IMR-90 (cell line): ENCODE measurements around the gene SLC7A6. TPM values are rescaled to one million over a fixed set of nuclear protein-coding genes. Genes with fewer than 3 reads are reported as not detected.

Experiments used
- ATAC-seq: fragments of 200-7000 bp; cut with Tn5 transposase; 2 replicates; pipeline ENCODE4 v1.9.1; 2020; ENCODE audit warnings: low read depth, mild to moderate bottlenecking, moderate library complexity
- BruUV-seq: library from RNA; stranded (reverse); fragments of 400-500 nt; replicated peaks from 2 replicates; lab custom pipeline; 2021; lab: Mats Ljungman, UMichigan
- CTCF ChIA-PET: fragments of 300-600 bp; formaldehyde crosslinking; extraction: SDS; loops from one replicate; lab custom pipeline; 2021; ENCODE audit warnings: antibody characterized with exemption; lab: Yijun Ruan, JAX
- POLR2A ChIA-PET: fragments of 300-600 bp; sonication (Branson Sonifier 250); formaldehyde crosslinking; loops from one replicate; lab custom pipeline; 2022; ENCODE audit warnings: antibody characterized with exemption; ENCODE audit not compliant: unreplicated experiment; lab: Charles Lee
- DNase-seq: peaks from one replicate; pipeline ENCODE4 v3.0.0; 2013
- H2AFZ ChIP-seq: replicated peaks from 2 replicates; pipeline ENCODE3; 2013; ENCODE audit warnings: low read length, mild to moderate bottlenecking; ENCODE audit not compliant: poor library complexity
- H2AK5ac ChIP-seq: 2 replicates; pipeline ENCODE4 v1.6.1; 2013; ENCODE audit warnings: low read depth, low read length, inconsistent platforms
- H2AK9ac ChIP-seq: replicated peaks from 2 replicates; pipeline ENCODE3; 2013; ENCODE audit warnings: mild to moderate bottlenecking, low read depth, low read length, moderate library complexity; ENCODE audit not compliant: poor library complexity
- H2BK120ac ChIP-seq: 2 replicates; pipeline ENCODE4 v1.6.1; 2013; ENCODE audit warnings: low read depth, low read length, inconsistent platforms
- H2BK15ac ChIP-seq: 3 replicates; pipeline ENCODE4 v1.6.1; 2013; ENCODE audit warnings: low read depth, low read length, inconsistent platforms
- H2BK20ac ChIP-seq: 2 replicates; pipeline ENCODE4 v1.6.1; 2013; ENCODE audit warnings: low read depth, mild to moderate bottlenecking, inconsistent platforms, low read length, moderate library complexity
- H2BK5ac ChIP-seq: 2 replicates; pipeline ENCODE4 v1.6.1; 2013; ENCODE audit warnings: mild to moderate bottlenecking, low read depth, low read length, inconsistent platforms; ENCODE audit not compliant: poor library complexity, severe bottlenecking
- H3K14ac ChIP-seq: replicated peaks from 2 replicates; pipeline ENCODE4 v1.6.1; 2013; ENCODE audit warnings: low read depth, low read length, inconsistent platforms
- H3K18ac ChIP-seq: 2 replicates; pipeline ENCODE4 v1.6.1; 2013; ENCODE audit warnings: low read depth, low read length, control low read depth
- H3K23ac ChIP-seq: 2 replicates; pipeline ENCODE4 v1.6.1; 2013; ENCODE audit warnings: low read depth, low read length, inconsistent platforms
- H3K27ac ChIP-seq: 2 replicates; pipeline ENCODE4 v1.5.1; 2013; ENCODE audit warnings: mild to moderate bottlenecking, control low read depth, low read length; ENCODE audit not compliant: insufficient read depth
- H3K27me3 ChIP-seq: 2 replicates; pipeline ENCODE4 v1.6.1; 2013; ENCODE audit warnings: low read length; ENCODE audit not compliant: control insufficient read depth, insufficient read depth
- H3K36me3 ChIP-seq: 2 replicates; pipeline ENCODE4 v1.6.1; 2013; ENCODE audit warnings: low read length, mixed read lengths; ENCODE audit not compliant: control insufficient read depth, insufficient read depth
- H3K4ac ChIP-seq: 2 replicates; pipeline ENCODE4 v1.6.1; 2013; ENCODE audit warnings: low read depth, low read length, inconsistent platforms
- H3K4me1 ChIP-seq: 2 replicates; pipeline ENCODE4 v1.6.1; 2013; ENCODE audit warnings: low read length, mixed read lengths; ENCODE audit not compliant: control insufficient read depth, insufficient read depth
- H3K4me2 ChIP-seq: 2 replicates; pipeline ENCODE4 v1.6.1; 2013; ENCODE audit warnings: low read depth, mild to moderate bottlenecking, control low read depth, low read length, moderate library complexity
- H3K4me3 ChIP-seq: 2 replicates; pipeline ENCODE4 v1.5.1; 2013; ENCODE audit warnings: low read depth, mild to moderate bottlenecking, control low read depth, low read length, moderate library complexity; ENCODE audit not compliant: insufficient read depth
- H3K56ac ChIP-seq: 2 replicates; pipeline ENCODE4 v1.6.1; 2013; ENCODE audit warnings: low read length, inconsistent platforms; ENCODE audit not compliant: insufficient read depth; ENCODE audit errors: extremely low read depth
- H3K79me1 ChIP-seq, 2 experiments: 2 replicates each; pipeline ENCODE4 v1.6.1; 2013; ENCODE audit warnings: low read length in 2 of 2, inconsistent platforms in 1 of 2, low read depth in 1 of 2
- H3K9ac ChIP-seq: 2 replicates; pipeline ENCODE4 v1.6.1; 2013; ENCODE audit warnings: low read depth, low read length, control low read depth
- H3K9me1 ChIP-seq: 2 replicates; pipeline ENCODE4 v1.6.1; 2013; ENCODE audit warnings: low read length, inconsistent platforms; ENCODE audit not compliant: insufficient read depth
- H3K9me3 ChIP-seq: 2 replicates; pipeline ENCODE4 v1.6.1; 2013; ENCODE audit warnings: low read length; ENCODE audit not compliant: control insufficient read depth, insufficient read depth
- H4K20me1 ChIP-seq: 2 replicates; pipeline ENCODE4 v1.6.1; 2013; ENCODE audit warnings: low read length, inconsistent platforms; ENCODE audit not compliant: insufficient read depth
- H4K5ac ChIP-seq: 2 replicates; pipeline ENCODE4 v1.6.1; 2013; ENCODE audit warnings: mild to moderate bottlenecking, low read depth, low read length, control low read depth
- H4K8ac ChIP-seq, 2 experiments: 2 replicates each; pipeline ENCODE4 v1.6.1; 2013; ENCODE audit warnings: low read depth in 2 of 2, low read length in 2 of 2, control low read depth in 1 of 2, inconsistent platforms in 1 of 2
- H4K91ac ChIP-seq: 2 replicates; pipeline ENCODE4 v1.6.1; 2013; ENCODE audit warnings: low read depth, low read length, inconsistent platforms; ENCODE audit not compliant: insufficient read depth
- BHLHE40 ChIP-seq: fragments of 150-350 bp; IDR thresholded peaks from 2 replicates; pipeline ENCODE4 v1.6.1; 2016; ENCODE audit warnings: mild to moderate bottlenecking, low read depth, low read length
- CEBPB ChIP-seq: IDR thresholded peaks from 2 replicates; pipeline ENCODE4 v1.6.1; 2012; ENCODE audit warnings: low read depth, low read length, improper control_type of control experiment
- CHD1 ChIP-seq: IDR thresholded peaks from 2 replicates; pipeline ENCODE4 v1.6.1; 2012; ENCODE audit warnings: low read depth, low read length, improper control_type of control experiment
- FOS ChIP-seq: fragments of 150-350 bp; IDR thresholded peaks from 2 replicates; pipeline ENCODE4 v1.6.1; 2016; ENCODE audit warnings: low read depth, low read length
- MAFK ChIP-seq: IDR thresholded peaks from 2 replicates; pipeline ENCODE4 v1.6.1; 2012; ENCODE audit warnings: low read depth, low read length, improper control_type of control experiment
- MAZ ChIP-seq: IDR thresholded peaks from 2 replicates; pipeline ENCODE4 v1.6.1; 2012; ENCODE audit warnings: low read depth, mild to moderate bottlenecking, low read length, improper control_type of control experiment, moderate library complexity, borderline replicate concordance
- MXI1 ChIP-seq: IDR thresholded peaks from 2 replicates; pipeline ENCODE4 v1.6.1; 2012; ENCODE audit warnings: low read depth, mild to moderate bottlenecking, low read length, moderate library complexity, borderline replicate concordance
- NFE2L2 ChIP-seq: fragments of 150-350 bp; IDR thresholded peaks from 2 replicates; pipeline ENCODE4 v1.6.1; 2016; ENCODE audit warnings: low read depth, mild to moderate bottlenecking, low read length
- POLR2A ChIP-seq: IDR thresholded peaks from 2 replicates; pipeline ENCODE4 v1.6.1; 2012; ENCODE audit warnings: mild to moderate bottlenecking, low read depth, low read length
- RAD21 ChIP-seq: IDR thresholded peaks from 2 replicates; pipeline ENCODE4 v1.6.1; 2012; ENCODE audit warnings: low read length, improper control_type of control experiment
- RCOR1 ChIP-seq: IDR thresholded peaks from 2 replicates; pipeline ENCODE4 v1.6.1; 2012; ENCODE audit warnings: mild to moderate bottlenecking, low read length, improper control_type of control experiment; ENCODE audit not compliant: insufficient replicate concordance
- RFX5 ChIP-seq: IDR thresholded peaks from 2 replicates; pipeline ENCODE4 v1.8.0; 2012; ENCODE audit warnings: low read depth, mild to moderate bottlenecking, low read length, moderate library complexity
- SMC3 ChIP-seq: fragments of 150-350 bp; IDR thresholded peaks from 2 replicates; pipeline ENCODE4 v1.6.1; 2016; ENCODE audit warnings: low read depth, mild to moderate bottlenecking, antibody characterized with exemption, low read length, moderate library complexity
- WGBS, 2 experiments: methylation state at CpG; one replicate each; pipeline versions ENCODE4 v1.1.5 to v1.1.7; 2013; ENCODE audit warnings: missing lambda C conversion rate in 2 of 2; ENCODE audit not compliant: insufficient read length in 1 of 2; ENCODE audit errors: extremely low coverage in 2 of 2; 5-methylcytosine and 5-hydroxymethylcytosine counted together
- dilution Hi-C: fragments of 300-500 bp; cut with HindIII; formaldehyde crosslinking; loops from one replicate; pipeline ENCODE4 v1.14.3; 2018; ENCODE audit warnings: low sequenced_read_pairs; ENCODE audit not compliant: unreplicated experiment
- in situ Hi-C: fragments of 300-500 bp; cut with MboI; formaldehyde crosslinking; loops from 3 replicates; pipeline ENCODE4 v1.14.3; 2019; ENCODE audit warnings: low sequenced_read_pairs, inconsistent platforms, mixed read lengths
- intact Hi-C: fragments of 100-400 bp; cut with micrococcal nuclease; formaldehyde crosslinking; loops from 2 replicates; pipeline ENCODE4 v1.10.0; 2022
- polyA plus RNA-seq, 3 experiments: library from polyadenylated mRNA; depleted of rRNA; stranded (reverse); fragments of >200 nt; gene quantifications; 2 replicates each; pipeline ENCODE4 v1.2.3, GENCODE V29; 2012; ENCODE audit warnings: low replicate concordance in 1 of 3
- total RNA-seq: library from RNA; depleted of rRNA; stranded (reverse); fragments of >200 nt; gene quantifications from 2 replicates; pipeline ENCODE4 v1.2.3, GENCODE V29; 2012
- TF ChIP-seq, protein P1 (sequence below): fragments of 150-350 bp; IDR thresholded peaks from 2 replicates; pipeline ENCODE4 v1.6.1; 2016; ENCODE audit warnings: low read depth, mild to moderate bottlenecking, low read length, moderate library complexity, borderline replicate concordance
- TF ChIP-seq, protein P2 (sequence below): fragments of 150-350 bp; IDR thresholded peaks from 2 replicates; pipeline ENCODE4 v1.6.1; 2017; ENCODE audit warnings: mild to moderate bottlenecking, antibody characterized with exemption, low read length, low read depth
- TF ChIP-seq, protein P3 (sequence below): conservative IDR thresholded peaks from 2 replicates; pipeline ENCODE4 v1.5.1; 2012; ENCODE audit warnings: mild to moderate bottlenecking, low read depth, low read length, improper control_type of control experiment

The SLC7A6 gene
- total and polyA plus RNA-seq, 2 of the 4 experiments (the other 2 are of a cell fraction): 29.4 to 36.1 TPM

DNA sequence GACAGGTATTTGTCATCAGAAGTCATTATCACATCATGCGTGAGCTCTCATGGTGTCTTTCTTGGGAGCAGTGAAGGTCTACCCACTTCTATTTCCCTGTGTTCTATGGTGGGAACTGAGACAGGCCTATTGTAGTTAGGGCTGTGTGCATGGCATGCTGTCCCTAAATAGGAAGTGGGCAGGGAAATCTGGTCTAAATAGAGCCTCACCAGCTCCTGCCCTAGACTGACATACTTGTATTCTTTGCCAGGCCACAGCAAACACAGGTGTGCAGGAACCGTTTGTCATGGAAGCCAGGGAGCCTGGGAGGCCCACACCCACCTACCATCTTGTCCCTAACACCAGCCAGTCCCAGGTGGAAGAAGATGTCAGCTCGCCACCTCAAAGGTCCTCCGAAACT, 10.1 kb downstream of the SLC7A6 start:
- no peak for TF ChIP-seq POLR2A
- no peak for TF ChIP-seq SMC3
- TF ChIP-seq CHD1: no peak
- TF ChIP-seq MXI1: no peak
- TF ChIP-seq RAD21: no peak
- no peak for TF ChIP-seq MAZ
- no peak for TF ChIP-seq NFE2L2
- no peak for TF ChIP-seq BHLHE40
- TF ChIP-seq, protein P1, sequence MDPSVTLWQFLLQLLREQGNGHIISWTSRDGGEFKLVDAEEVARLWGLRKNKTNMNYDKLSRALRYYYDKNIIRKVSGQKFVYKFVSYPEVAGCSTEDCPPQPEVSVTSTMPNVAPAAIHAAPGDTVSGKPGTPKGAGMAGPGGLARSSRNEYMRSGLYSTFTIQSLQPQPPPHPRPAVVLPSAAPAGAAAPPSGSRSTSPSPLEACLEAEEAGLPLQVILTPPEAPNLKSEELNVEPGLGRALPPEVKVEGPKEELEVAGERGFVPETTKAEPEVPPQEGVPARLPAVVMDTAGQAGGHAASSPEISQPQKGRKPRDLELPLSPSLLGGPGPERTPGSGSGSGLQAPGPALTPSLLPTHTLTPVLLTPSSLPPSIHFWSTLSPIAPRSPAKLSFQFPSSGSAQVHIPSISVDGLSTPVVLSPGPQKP: no peak
- no peak for TF ChIP-seq FOS
- TF ChIP-seq RCOR1: no peak
- no peak for TF ChIP-seq MAFK
- no peak for TF ChIP-seq RFX5
- TF ChIP-seq, protein P2, sequence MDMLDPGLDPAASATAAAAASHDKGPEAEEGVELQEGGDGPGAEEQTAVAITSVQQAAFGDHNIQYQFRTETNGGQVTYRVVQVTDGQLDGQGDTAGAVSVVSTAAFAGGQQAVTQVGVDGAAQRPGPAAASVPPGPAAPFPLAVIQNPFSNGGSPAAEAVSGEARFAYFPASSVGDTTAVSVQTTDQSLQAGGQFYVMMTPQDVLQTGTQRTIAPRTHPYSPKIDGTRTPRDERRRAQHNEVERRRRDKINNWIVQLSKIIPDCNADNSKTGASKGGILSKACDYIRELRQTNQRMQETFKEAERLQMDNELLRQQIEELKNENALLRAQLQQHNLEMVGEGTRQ: no peak
- TF ChIP-seq, protein P3, sequence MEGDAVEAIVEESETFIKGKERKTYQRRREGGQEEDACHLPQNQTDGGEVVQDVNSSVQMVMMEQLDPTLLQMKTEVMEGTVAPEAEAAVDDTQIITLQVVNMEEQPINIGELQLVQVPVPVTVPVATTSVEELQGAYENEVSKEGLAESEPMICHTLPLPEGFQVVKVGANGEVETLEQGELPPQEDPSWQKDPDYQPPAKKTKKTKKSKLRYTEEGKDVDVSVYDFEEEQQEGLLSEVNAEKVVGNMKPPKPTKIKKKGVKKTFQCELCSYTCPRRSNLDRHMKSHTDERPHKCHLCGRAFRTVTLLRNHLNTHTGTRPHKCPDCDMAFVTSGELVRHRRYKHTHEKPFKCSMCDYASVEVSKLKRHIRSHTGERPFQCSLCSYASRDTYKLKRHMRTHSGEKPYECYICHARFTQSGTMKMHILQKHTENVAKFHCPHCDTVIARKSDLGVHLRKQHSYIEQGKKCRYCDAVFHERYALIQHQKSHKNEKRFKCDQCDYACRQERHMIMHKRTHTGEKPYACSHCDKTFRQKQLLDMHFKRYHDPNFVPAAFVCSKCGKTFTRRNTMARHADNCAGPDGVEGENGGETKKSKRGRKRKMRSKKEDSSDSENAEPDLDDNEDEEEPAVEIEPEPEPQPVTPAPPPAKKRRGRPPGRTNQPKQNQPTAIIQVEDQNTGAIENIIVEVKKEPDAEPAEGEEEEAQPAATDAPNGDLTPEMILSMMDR: no peak
- TF ChIP-seq CEBPB: no peak
- no peak overlapping the region for H3K23ac ChIP-seq
- intact Hi-C loops (no loop called here), dilution Hi-C loops (no loop called here), in situ Hi-C loops (no loop called here)
- ATAC-seq (no peak), DNase-seq (no peak)
- H2AK9ac ChIP-seq: no peak overlapping the region
- no peak overlapping the region for H3K9ac ChIP-seq
- no peak overlapping the region for H3K4ac ChIP-seq
- no peak overlapping the region for H2BK120ac ChIP-seq
- peaks cover 15% of the 10 kb centered on the region; the same call in 1 of the 2 replicates for H3K9me1 ChIP-seq
- H4K20me1 ChIP-seq: peaks cover 61% of the 10 kb centered on the region
- no CpG with 5 or more reads among the region's 4 CpGs for WGBS, 2 experiments
- H2AK5ac ChIP-seq: no peak overlapping the region
- H3K9me3 ChIP-seq: no peaks in the 10 kb centered on the region
- no peak overlapping the region for H2BK20ac ChIP-seq
- no peak overlapping the region for H3K14ac ChIP-seq
- no peak overlapping the region for H4K5ac ChIP-seq
- POLR2A ChIA-PET: no interaction called here
- no peak overlapping the region for H2AFZ ChIP-seq
- no peak overlapping the region for H2BK5ac ChIP-seq
- H4K91ac ChIP-seq: no peak overlapping the region
- peaks cover 2% of the 10 kb centered on the region; the same call in 1 of the 2 replicates for H3K4me1 ChIP-seq
- H3K79me1 ChIP-seq: peaks cover 24 to 72% of the 10 kb centered on the region in 2 experiments; a peak in 3 of 4 replicates
- CTCF ChIA-PET: interaction anchor here (1.2 kb wide), 1 partner anchor 9 kb away, joined by 3 read pairs; no protein-coding TSS in a partner anchor
- H3K4me3 ChIP-seq: no peak overlapping the region
- H4K8ac ChIP-seq: no peak overlapping the region
- no TSS peak for BruUV-seq
- H2BK15ac ChIP-seq: no peak overlapping the region
- H3K27ac ChIP-seq: no peak overlapping the region
- no peaks in the 10 kb centered on the region for H3K27me3 ChIP-seq
- no peak overlapping the region for H3K56ac ChIP-seq
- H3K36me3 ChIP-seq: peaks cover 32% of the 10 kb centered on the region
- H3K4me2 ChIP-seq: no peak overlapping the region
- no peak overlapping the region for H3K18ac ChIP-seq
